Cardiac atrium fibroblast (primary cell): Measurements from ENCODE around the gene UTS2R. TPM values are rescaled to one million over a fixed set of nuclear protein-coding genes. Genes with fewer than 3 reads are reported as not detected.

ENCODE experiments used
- total RNA-seq: library from RNA; depleted of rRNA; stranded (reverse); fragments of >200 nt; gene quantifications from 2 replicates; pipeline ENCODE4 v1.2.3, GENCODE V29; 2015

UTS2R gene
- not detected in 2 replicates for total RNA-seq

DNA sequence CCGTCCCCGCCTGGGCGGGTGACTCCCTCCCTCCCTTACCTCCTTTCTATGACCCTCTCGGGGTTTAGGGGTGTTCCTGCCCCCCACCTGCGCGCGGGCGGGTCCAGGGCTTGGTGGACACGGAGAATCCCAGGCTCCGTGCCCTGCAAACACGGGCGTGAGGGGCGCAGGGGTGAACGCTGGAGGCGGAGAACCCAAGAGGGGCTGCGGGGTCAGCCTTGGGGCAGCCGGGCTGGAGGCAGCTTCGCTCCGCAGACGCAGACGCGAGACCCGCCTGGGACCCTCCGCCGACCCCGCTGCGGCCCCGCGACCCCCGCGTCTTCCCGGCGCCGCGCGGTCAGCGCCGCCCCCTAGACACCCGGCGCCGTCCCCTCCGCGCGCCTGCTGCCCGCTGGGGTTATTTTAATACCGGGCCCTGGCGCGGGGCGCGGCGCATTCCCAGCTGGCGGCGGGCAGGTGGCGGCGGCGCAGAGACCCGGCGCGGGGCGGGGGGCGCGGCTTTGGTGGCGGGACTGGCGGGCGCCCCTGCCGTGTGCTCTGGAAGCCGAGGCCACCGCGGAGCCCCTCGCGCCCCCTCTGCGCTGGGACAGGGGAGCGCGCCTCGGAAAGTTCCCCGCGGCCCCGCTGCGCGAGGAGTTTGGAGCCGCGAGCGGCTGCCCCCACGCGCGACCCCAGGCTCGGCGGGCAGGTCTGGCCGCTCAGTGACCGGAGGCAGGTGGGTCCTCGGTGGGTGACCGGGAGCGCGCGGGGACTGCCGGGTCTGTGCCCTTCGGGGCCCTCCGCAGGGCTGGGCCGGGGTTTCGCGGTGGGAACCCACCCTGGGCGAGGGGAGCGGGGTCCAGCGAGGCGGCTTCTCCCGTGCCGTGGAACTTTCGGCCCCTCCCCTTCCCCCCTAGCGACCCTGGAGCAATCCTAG lies at the start of gene UTS2R:
Gene UTS2R, plus strand, starts transcription at position 433 of the 916 bp plus-strand sequence. CDS start 2,560 bp downstream, outside the sequence.

DNA sequence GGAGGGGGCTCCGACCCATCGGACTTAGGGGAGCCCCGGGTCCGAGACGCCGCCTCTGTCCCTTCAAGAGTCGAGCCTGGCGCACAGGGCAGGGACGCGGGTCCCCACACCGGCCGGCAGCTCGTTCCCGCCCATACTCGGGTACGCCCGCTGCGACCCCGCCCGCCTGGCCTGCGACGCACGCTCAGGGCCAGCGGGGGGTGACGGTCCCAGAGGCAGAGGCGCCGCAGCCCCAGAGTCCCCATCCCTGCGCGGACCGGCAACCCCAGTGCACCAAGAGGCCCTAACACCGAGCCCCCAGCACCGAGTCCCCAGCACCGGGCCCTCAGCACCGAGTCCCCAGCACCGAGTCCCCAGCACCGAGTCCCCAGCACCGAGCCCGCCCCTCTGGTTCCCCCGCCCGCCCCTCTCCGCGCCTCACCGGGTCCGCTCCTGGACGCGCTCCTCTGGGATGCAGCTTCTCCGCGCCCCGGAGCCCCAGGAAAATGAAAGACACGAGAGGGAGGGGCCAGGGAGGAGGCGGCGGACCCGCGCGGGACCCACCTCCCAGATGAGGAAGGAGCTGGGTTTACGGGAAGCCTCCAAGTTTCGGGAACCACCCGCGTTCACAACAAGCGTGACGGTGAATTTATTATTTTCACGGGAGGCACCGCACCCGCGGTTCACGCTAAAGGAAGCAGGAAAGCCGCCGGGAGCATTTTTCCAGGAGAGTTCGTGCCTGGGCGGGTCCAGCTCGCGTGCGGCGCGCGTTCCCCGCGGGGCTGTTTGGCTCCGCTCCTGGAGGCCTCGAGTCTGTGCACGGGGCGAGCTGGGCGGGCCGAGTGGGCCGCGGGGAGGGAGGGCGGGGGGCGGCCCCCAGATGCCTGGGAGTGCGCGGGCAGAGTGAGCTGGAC lies 38.0 kb upstream of the UTS2R start, which contains the start of gene SECTM1:
Gene SECTM1, minus strand, starts transcription at position 488 of the 893 bp plus-strand sequence. CDS start 6,526 bp downstream, outside the sequence.

GRCh38 chr17:82358465-82359350 lies 12.9 kb upstream of the UTS2R start, which contains the start of gene TEX19:
TSS of gene TEX19 (plus strand) at chr17:82359247. CDS start at chr17:82362151, 2,904 bp downstream.

DNA sequence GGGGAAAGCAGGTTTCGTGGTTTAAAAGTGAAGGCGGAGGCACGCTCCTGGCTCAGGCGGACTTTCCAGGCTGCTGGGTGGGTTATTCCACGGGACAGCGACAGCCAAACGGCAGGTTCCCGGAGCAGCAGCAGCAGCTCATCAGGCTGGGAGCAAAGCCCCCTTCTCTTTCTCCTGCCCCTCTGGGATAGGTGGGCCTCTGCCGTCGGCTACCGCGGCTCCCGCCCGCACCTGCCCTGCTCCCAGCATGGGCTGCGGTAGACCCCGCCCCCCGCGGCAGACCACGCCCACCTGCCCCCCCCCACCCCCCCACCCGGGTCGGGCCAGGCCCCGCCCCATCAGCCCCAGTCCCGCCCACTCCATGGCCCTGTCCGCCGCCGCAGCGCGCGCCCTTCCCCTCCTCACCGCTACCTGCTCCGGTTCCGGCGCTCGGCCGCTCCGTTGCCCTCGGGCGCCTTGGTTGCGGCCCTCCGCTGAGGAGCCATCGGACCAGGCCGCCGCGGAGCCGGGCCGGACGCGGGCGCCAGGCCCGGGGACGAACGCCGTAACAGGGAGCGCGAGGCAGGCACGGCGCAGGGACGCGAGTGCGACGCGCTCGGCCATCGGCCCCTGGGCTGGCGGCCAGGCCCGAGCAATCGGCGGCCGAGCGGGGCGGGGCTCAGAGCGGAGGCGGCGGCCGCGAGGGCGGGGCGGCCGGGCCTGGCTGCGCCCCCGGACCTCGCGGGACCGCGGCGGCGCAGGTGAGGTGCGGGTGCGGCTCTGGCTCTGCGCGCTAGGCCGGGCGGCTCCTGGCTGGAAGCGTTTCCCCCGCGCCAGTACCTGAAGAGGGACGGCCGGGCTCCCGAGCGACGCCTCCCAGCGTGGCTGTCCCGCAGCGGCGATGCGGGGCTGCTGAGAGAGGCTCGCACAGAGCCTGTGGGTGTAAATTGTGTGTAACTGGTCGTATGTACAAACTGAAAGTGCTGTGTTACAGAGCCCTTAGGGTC lies 46.7 kb downstream of the UTS2R start, which contains the start of the genes HEXD and OGFOD3:
Gene HEXD, plus strand, starts transcription at position 347 of the 986 bp plus-strand sequence. CDS start 1,453 bp downstream, outside the sequence.
Gene OGFOD3, minus strand, starts transcription at position 586 of the 986 bp plus-strand sequence. Its CDS starts 101 bp downstream, at position 485.

Other genes with a start within 250 kb of the UTS2R start
- 6.5 and 9.4 TPM in 2 replicates for gene CCDC57, start 158.9 kb upstream of the UTS2R start, total RNA-seq
- gene SLC16A3, start 142.7 kb upstream of the UTS2R start, total RNA-seq, result 600 and 632 TPM in 2 replicates
- gene CSNK1D, start 98.1 kb upstream of the UTS2R start, total RNA-seq, result 28.7 and 31.3 TPM in 2 replicates
- 0.49 TPM in 1 of 2 replicates, not detected in the other for gene CD7, start 54.2 kb upstream of the UTS2R start, total RNA-seq
- 18.4 and 25.6 TPM in 2 replicates for gene SECTM1, start 38.0 kb upstream of the UTS2R start, total RNA-seq
- gene TEX19, start 12.5 kb upstream of the UTS2R start, total RNA-seq, result not detected in 2 replicates
- gene HEXD, start 46.6 kb downstream of the UTS2R start, total RNA-seq, result 6.8 and 11.2 TPM in 2 replicates
- 39.2 and 40.1 TPM in 2 replicates for gene OGFOD3, start 46.8 kb downstream of the UTS2R start, total RNA-seq
- 58.2 and 59.4 TPM in 2 replicates for gene CYBC1, start 79.0 kb downstream of the UTS2R start, total RNA-seq
- gene NARF, start 87.0 kb downstream of the UTS2R start, total RNA-seq, result 22.2 and 26.0 TPM in 2 replicates
- 28.5 and 34.5 TPM in 2 replicates for gene FOXK2, start 148.0 kb downstream of the UTS2R start, total RNA-seq